Neural progenitor cell (in vitro differentiated cells): ENCODE results near the gene UNC93B1. TPM values are rescaled to one million over a fixed set of nuclear protein-coding genes. Genes with fewer than 3 reads are reported as not detected.
A peak's percentile ranks its signal among the peaks of the same experiment; 100 is the strongest.

Experiments
- DNase-seq: peaks from one replicate; pipeline ENCODE4 v3.0.0-alpha.2; 2016; ENCODE audit warnings: low spot score
- H2AFZ ChIP-seq: fragments of 200-600 bp; sonication (generic); replicated peaks from 2 replicates; pipeline ENCODE4 v1.6.1; 2016; ENCODE audit warnings: antibody characterized with exemption
- H3F3A ChIP-seq: fragments of 200-600 bp; sonication (generic); 2 replicates; pipeline ENCODE4 v1.6.1; 2016; ENCODE audit warnings: antibody characterized with exemption, low read depth
- H3K27ac ChIP-seq: fragments of 200-600 bp; sonication (generic); 2 replicates; pipeline ENCODE4 v1.5.1; 2016; ENCODE audit warnings: mild to moderate bottlenecking
- H3K27me3 ChIP-seq: fragments of 200-600 bp; sonication (generic); 2 replicates; pipeline ENCODE4 v1.6.1; 2016; ENCODE audit warnings: mild to moderate bottlenecking, moderate library complexity
- H3K36me3 ChIP-seq: fragments of 200-600 bp; sonication (generic); 2 replicates; pipeline ENCODE4 v1.5.1; 2016
- H3K4me1 ChIP-seq: fragments of 200-600 bp; sonication (generic); 2 replicates; pipeline ENCODE4 v1.6.1; 2016; ENCODE audit warnings: mixed run types
- H3K4me2 ChIP-seq: fragments of 200-600 bp; sonication (generic); 2 replicates; pipeline ENCODE4 v1.6.1; 2016
- H3K4me3 ChIP-seq: fragments of 200-600 bp; sonication (generic); 2 replicates; pipeline ENCODE4 v1.5.1; 2016
- H3K79me2 ChIP-seq: fragments of 200-600 bp; sonication (generic); 2 replicates; pipeline ENCODE4 v1.6.1; 2016; ENCODE audit warnings: low read depth
- H3K9ac ChIP-seq: fragments of 200-600 bp; sonication (generic); 2 replicates; pipeline ENCODE4 v1.6.1; 2016
- H3K9me3 ChIP-seq: fragments of 200-600 bp; sonication (generic); 2 replicates; pipeline ENCODE4 v1.5.1; 2016; ENCODE audit warnings: low read depth
- H4K20me1 ChIP-seq: fragments of 200-600 bp; sonication (generic); 2 replicates; pipeline ENCODE4 v1.6.1; 2016; ENCODE audit warnings: low read depth
- H3K27ac Mint-ChIP-seq: 3 replicates; pipeline ENCODE4 v1.8.0; 2021; ENCODE audit warnings: mixed read lengths
- H3K27me3 Mint-ChIP-seq: 2 replicates; pipeline ENCODE4 v1.8.0; 2022; ENCODE audit warnings: low read depth, mild to moderate bottlenecking, inconsistent platforms, moderate library complexity, mixed read lengths; ENCODE audit not compliant: insufficient read depth
- H3K36me3 Mint-ChIP-seq: 3 replicates; pipeline ENCODE4 v1.8.0; 2021; ENCODE audit warnings: mixed read lengths
- H3K4me1 Mint-ChIP-seq: 3 replicates; pipeline ENCODE4 v1.8.0; 2021; ENCODE audit warnings: mixed read lengths
- H3K4me3 Mint-ChIP-seq: 3 replicates; pipeline ENCODE4 v1.8.0; 2021; ENCODE audit warnings: mild to moderate bottlenecking, moderate library complexity, mixed read lengths
- H3K9me3 Mint-ChIP-seq: 3 replicates; pipeline ENCODE4 v1.8.0; 2020; ENCODE audit warnings: mixed read lengths
- EZH2 ChIP-seq: fragments of 200-600 bp; sonication (generic); IDR thresholded peaks from 2 replicates; pipeline ENCODE4 v1.6.1; 2017; ENCODE audit warnings: antibody characterized with exemption, mild to moderate bottlenecking, moderate library complexity
- EZH2phosphoT487 ChIP-seq: fragments of 200-600 bp; sonication (generic); IDR thresholded peaks from 2 replicates; pipeline ENCODE4 v1.6.1; 2017; ENCODE audit warnings: antibody characterized with exemption
- total RNA-seq: library from RNA; depleted of rRNA; stranded (reverse); fragments of >200 nt; gene quantifications from 2 replicates; pipeline ENCODE4 v1.2.3, GENCODE V29; 2015; ENCODE audit warnings: low replicate concordance
- TF ChIP-seq, protein P1 (sequence below): fragments of 200-600 bp; sonication (generic); IDR thresholded peaks from 2 replicates; pipeline ENCODE4 v1.5.1; 2017; ENCODE audit warnings: antibody characterized with exemption, mild to moderate bottlenecking

Gene UNC93B1
- total RNA-seq, 1 donor from 2014 or later: 8.8 TPM

DNA sequence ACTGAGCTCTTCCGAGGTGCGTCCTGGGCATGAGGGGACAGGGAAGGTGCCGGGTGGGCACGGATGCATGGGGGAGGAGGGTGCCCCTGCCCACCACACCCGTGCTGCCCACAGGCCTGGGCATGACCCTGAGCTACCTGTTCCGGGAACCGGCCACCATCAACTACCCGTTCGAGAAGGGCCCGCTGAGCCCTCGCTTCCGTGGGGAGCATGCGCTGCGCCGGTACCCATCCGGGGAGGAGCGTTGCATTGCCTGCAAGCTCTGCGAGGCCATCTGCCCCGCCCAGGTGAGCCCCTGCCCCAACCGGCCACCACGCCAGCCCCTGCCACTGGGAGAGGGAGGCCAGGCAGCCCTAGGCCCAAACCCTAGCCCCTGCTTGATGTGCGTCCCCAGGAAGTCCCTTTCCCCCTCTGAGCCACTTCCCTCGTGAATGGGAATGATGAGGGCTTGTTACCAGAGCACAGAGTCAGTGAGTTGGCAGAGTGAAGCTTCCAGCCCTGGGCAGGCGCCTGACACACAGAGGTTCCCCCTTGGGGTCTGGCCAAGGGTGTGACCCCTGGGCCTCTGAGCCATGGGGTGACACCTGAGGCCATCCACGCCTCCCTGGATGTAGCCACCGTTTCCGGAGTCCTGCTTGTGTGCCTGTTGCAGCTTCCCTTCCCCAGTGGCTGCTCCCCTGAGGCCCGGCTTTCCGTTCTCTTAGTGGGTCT, 29.3 kb upstream of the UNC93B1 start:
- H3K36me3 Mint-ChIP-seq: peaks cover 6% of the 10 kb centered on the region
- peak overlapping the region; percentile 58 for H3K4me3 Mint-ChIP-seq
- H3K36me3 ChIP-seq: no peaks in the 10 kb centered on the region
- H3F3A ChIP-seq: peaks cover 17% of the 10 kb centered on the region
- H3K79me2 ChIP-seq: peaks cover 36% of the 10 kb centered on the region
- peaks cover 14% of the 10 kb centered on the region for H3K4me1 ChIP-seq
- DNase-seq: no peak
- H2AFZ ChIP-seq: no peak overlapping the region
- no peaks in the 10 kb centered on the region for H3K27me3 ChIP-seq
- no peak overlapping the region for H3K9ac ChIP-seq
- H3K9me3 ChIP-seq: no peaks in the 10 kb centered on the region
- TF ChIP-seq EZH2phosphoT487 (no peak), EZH2 (no peak)
- TF ChIP-seq, protein P1, sequence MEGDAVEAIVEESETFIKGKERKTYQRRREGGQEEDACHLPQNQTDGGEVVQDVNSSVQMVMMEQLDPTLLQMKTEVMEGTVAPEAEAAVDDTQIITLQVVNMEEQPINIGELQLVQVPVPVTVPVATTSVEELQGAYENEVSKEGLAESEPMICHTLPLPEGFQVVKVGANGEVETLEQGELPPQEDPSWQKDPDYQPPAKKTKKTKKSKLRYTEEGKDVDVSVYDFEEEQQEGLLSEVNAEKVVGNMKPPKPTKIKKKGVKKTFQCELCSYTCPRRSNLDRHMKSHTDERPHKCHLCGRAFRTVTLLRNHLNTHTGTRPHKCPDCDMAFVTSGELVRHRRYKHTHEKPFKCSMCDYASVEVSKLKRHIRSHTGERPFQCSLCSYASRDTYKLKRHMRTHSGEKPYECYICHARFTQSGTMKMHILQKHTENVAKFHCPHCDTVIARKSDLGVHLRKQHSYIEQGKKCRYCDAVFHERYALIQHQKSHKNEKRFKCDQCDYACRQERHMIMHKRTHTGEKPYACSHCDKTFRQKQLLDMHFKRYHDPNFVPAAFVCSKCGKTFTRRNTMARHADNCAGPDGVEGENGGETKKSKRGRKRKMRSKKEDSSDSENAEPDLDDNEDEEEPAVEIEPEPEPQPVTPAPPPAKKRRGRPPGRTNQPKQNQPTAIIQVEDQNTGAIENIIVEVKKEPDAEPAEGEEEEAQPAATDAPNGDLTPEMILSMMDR: no peak
- no peak overlapping the region for H3K27ac ChIP-seq
- peaks cover 6% of the 10 kb centered on the region for H3K27me3 Mint-ChIP-seq
- H3K4me1 Mint-ChIP-seq: peaks cover 21% of the 10 kb centered on the region
- no peak overlapping the region for H3K4me2 ChIP-seq
- no peak overlapping the region for H3K4me3 ChIP-seq
- H3K27ac Mint-ChIP-seq: no peak overlapping the region
- H3K9me3 Mint-ChIP-seq: no peaks in the 10 kb centered on the region
- H4K20me1 ChIP-seq: peaks cover 3% of the 10 kb centered on the region

DNA sequence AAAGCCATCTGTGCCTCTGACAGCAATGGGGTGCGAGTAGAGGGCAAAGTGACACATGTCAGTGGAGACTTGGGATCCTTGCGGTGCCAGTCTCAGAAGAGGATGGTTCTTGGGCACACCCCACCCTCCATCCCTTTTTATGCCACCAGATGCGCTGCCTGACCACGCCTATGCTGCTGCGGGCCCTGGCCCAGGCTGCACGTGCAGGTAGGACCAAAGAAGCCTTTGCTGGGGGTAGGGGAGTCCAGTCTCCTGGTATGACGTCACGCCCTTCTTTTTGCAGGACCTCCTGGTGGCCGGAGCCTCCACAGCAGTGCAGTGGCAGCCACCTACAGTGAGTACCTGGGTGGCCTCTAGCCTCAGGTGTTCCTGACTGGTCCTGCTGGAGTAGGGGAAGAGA, 28.1 kb upstream of the UNC93B1 start:
- peak overlapping the region; percentile 100 for H3K4me2 ChIP-seq
- no peak overlapping the region for H3K9ac ChIP-seq
- peaks cover 3% of the 10 kb centered on the region for H4K20me1 ChIP-seq
- peaks cover 8% of the 10 kb centered on the region for H3F3A ChIP-seq
- H3K4me3 ChIP-seq: no peak overlapping the region
- H3K9me3 Mint-ChIP-seq: no peaks in the 10 kb centered on the region
- no peak for DNase-seq
- peaks cover 6% of the 10 kb centered on the region for H3K36me3 Mint-ChIP-seq
- H3K4me1 ChIP-seq: peaks cover 12% of the 10 kb centered on the region
- peaks cover 12% of the 10 kb centered on the region for H3K27me3 Mint-ChIP-seq
- no peak overlapping the region for H2AFZ ChIP-seq
- H3K4me1 Mint-ChIP-seq: peaks cover 24% of the 10 kb centered on the region
- H3K27ac Mint-ChIP-seq: peak overlapping the region; percentile 43
- no peak for TF ChIP-seq EZH2
- TF ChIP-seq, protein P1: no peak
- TF ChIP-seq EZH2phosphoT487: no peak
- H3K27me3 ChIP-seq: no peaks in the 10 kb centered on the region
- no peaks in the 10 kb centered on the region for H3K36me3 ChIP-seq
- no peaks in the 10 kb centered on the region for H3K9me3 ChIP-seq
- H3K79me2 ChIP-seq: peaks cover 36% of the 10 kb centered on the region
- peak overlapping the region; percentile 97 for H3K4me3 Mint-ChIP-seq
- H3K27ac ChIP-seq: no peak overlapping the region

DNA sequence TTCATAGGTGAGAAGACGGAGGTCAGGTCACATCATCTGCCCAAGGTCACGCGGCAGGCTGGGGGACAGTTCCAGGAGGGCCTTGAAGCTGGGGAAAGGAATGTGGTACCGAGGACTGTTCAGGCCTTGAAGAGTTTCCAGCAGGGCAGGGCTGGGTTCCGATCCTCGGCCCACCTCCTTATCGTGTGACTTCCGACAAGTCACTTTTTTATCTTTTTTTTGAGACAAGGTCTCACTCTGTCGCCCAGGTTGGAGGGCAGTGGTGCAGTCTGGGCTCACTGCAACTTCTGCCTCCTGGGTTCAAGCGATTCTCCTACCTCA, 27.2 kb upstream of the UNC93B1 start:
- TF ChIP-seq, protein P1: no peak
- no peak for TF ChIP-seq EZH2phosphoT487
- TF ChIP-seq EZH2: no peak
- peak overlapping the region; percentile 83 for H3K27ac Mint-ChIP-seq

More for the DNA sequence above, 27.2 kb upstream of the UNC93B1 start:
- Histone ChIP-seq H3K9ac (peak overlapping the region; percentile 93), H3K79me2 (peaks cover 36% of the 10 kb centered on the region), H3K4me1 (peaks cover 12% of the 10 kb centered on the region), H3K27me3 (no peaks in the 10 kb centered on the region), H3F3A (peaks cover 7% of the 10 kb centered on the region), H2AFZ (no peak overlapping the region), H3K9me3 (no peaks in the 10 kb centered on the region), H4K20me1 (peaks cover 3% of the 10 kb centered on the region), H3K36me3 (no peaks in the 10 kb centered on the region), H3K27ac (peak overlapping the region; percentile 2), H3K4me2 (peak overlapping the region; percentile 100), H3K4me3 (peak overlapping the region; percentile 87)
- no peaks in the 10 kb centered on the region for H3K9me3 Mint-ChIP-seq
- H3K4me1 Mint-ChIP-seq: peaks cover 24% of the 10 kb centered on the region
- DNase-seq: no peak
- H3K36me3 Mint-ChIP-seq: peaks cover 8% of the 10 kb centered on the region
- H3K27me3 Mint-ChIP-seq: peaks cover 12% of the 10 kb centered on the region
- H3K4me3 Mint-ChIP-seq: peak overlapping the region; percentile 97
